Activated CD8-positive, alpha-beta memory T cell treated with anti-CD3 and anti-CD28 coated beads, Interleukin-2, amount 10 ng/mL, durations not matched to agents 7 days and 5 days (primary cell): ENCODE measurements around the gene EHD4. TPM values are rescaled to one million over a fixed set of nuclear protein-coding genes. Genes with fewer than 3 reads are reported as not detected.

ENCODE experiments used
- ATAC-seq: fragments of 150-1000 bp; cut with Tn5 transposase; one replicate; pipeline ENCODE4 v1.10.0; 2021; ENCODE audit warnings: moderate library complexity
- CTCF ChIA-PET: fragments of 350-600 bp; sonication (Branson Sonifier 250); formaldehyde crosslinking; loops from one replicate; lab custom pipeline; 2021; ENCODE audit warnings: antibody characterized with exemption; lab: Charles Lee
- DNase-seq: peaks from one replicate; pipeline ENCODE4 v3.0.0-alpha.2; 2020
- H3K27ac Mint-ChIP-seq: one replicate; pipeline ENCODE4 v1.8.0; 2021; ENCODE audit warnings: mild to moderate bottlenecking, mixed read lengths
- H3K27me3 Mint-ChIP-seq: one replicate; pipeline ENCODE4 v1.8.0; 2021; ENCODE audit warnings: mixed read lengths
- H3K36me3 Mint-ChIP-seq: one replicate; pipeline ENCODE4 v1.8.0; 2021; ENCODE audit warnings: mild to moderate bottlenecking, mixed read lengths
- H3K4me1 Mint-ChIP-seq: one replicate; pipeline ENCODE4 v1.8.0; 2021; ENCODE audit warnings: mixed read lengths
- H3K4me3 Mint-ChIP-seq: one replicate; pipeline ENCODE4 v1.8.0; 2021; ENCODE audit warnings: mild to moderate bottlenecking, moderate library complexity, mixed read lengths
- H3K9me3 Mint-ChIP-seq: one replicate; pipeline ENCODE4 v1.8.0; 2022; ENCODE audit warnings: low read depth, mixed read lengths
- total RNA-seq, 2 experiments: library from RNA; stranded (reverse); gene quantifications; one replicate each; pipeline ENCODE4 v1.2.3, GENCODE V29; 2021

EHD4 gene
- total RNA-seq, 2 experiments from 2014 or later: 15.6 to 19.8 TPM

DNA sequence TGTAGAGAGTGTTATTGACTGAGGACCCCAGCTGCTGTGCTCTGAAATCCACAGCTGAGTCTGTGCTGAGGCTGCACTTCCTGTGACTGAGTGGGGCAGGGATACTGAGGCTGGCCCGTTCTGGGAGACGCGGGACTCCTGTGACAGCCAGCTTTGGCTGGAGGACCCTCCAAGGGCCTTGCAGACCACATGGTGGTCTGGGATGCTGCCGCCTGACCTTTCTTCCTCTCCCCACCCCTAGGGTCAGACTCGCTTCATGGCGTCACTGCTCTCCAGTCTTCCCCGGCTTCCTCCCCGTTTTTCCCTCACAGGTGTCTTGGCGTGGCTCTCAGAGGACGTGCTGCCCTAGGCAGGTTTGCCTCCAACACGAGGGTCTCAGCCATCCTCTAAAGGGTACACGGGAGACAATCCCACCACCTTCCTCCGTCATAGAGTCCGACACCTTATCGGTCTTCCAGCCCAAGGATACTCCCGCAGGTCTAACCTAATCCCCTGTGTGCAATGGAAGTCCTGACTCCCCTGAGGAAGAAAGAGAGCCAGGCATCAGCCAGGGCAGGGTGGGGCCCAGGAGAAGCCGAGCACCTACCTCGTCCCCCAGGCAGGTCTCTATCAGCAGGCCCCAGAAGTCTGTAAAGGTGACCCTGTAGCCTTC, 19.9 kb upstream of the EHD4 start:
- no peak overlapping the region for H3K27ac Mint-ChIP-seq
- H3K9me3 Mint-ChIP-seq: no peaks in the 10 kb centered on the region
- H3K36me3 Mint-ChIP-seq: no peaks in the 10 kb centered on the region
- H3K4me1 Mint-ChIP-seq: no peaks in the 10 kb centered on the region
- DNase-seq: no peak
- no peak overlapping the region for H3K4me3 Mint-ChIP-seq
- H3K27me3 Mint-ChIP-seq: peaks cover 2% of the 10 kb centered on the region
- CTCF ChIA-PET: no interaction called here
- ATAC-seq: no peak

DNA sequence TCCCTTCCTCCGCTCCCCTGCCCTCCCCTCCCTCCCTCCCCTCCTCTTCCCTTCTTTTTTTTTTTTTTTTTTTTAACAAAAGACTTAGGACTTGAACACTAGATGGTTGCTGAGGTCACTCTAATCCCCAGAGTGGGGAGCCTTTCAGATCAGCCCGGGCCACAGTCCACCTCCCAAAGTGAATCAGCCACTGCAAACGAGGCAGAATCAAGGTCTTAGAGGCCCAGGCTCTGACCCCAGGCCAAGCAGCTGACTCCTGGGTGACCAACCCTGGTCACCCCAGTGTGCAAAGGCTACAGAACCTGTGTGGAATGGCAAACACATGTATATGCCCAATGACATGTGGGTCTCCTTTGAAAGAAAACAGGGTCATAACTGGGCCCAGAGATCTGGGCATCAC, 18.3 kb upstream of the EHD4 start:
- Mint-ChIP-seq H3K9me3 (no peaks in the 10 kb centered on the region), H3K4me1 (no peaks in the 10 kb centered on the region), H3K36me3 (no peaks in the 10 kb centered on the region), H3K27me3 (peaks cover 2% of the 10 kb centered on the region), H3K4me3 (no peak overlapping the region), H3K27ac (no peak overlapping the region)
- ATAC-seq (no peak), DNase-seq (no peak)
- CTCF ChIA-PET: interaction anchor here (0.7 to 6.2 kb wide), 17 partner anchors 12 to 218 kb away, joined by 3 to 78 read pairs (median 5); partner anchors contain the start of gene MAPKBP1

DNA sequence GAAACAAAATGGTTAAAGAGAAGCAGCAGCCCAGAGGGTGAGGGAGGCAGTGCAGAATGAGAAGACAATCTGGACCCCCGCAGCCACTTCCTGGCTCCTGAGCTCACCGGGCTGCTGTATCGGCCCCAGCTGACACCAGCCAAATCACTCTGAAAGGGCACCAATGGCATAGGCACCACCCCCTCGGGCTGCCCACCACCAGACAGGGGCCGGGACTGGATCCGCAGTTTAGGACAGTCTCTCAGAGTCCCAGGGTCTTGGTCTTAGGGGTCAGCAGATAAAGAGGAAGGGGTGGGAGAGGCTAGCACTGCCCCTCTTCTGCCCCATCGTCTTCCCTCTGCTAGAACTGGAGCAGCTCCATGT, 17.9 kb upstream of the EHD4 start:
- H3K4me1 Mint-ChIP-seq: no peaks in the 10 kb centered on the region
- DNase-seq (no peak), ATAC-seq (no peak)
- CTCF ChIA-PET: interaction anchor here (0.7 to 6.2 kb wide), 27 partner anchors 8 to 687 kb away, joined by 3 to 78 read pairs (median 6); partner anchors contain the start of genes EHD4, MAPKBP1 and PLA2G4D
- no peaks in the 10 kb centered on the region for H3K9me3 Mint-ChIP-seq
- no peaks in the 10 kb centered on the region for H3K36me3 Mint-ChIP-seq
- no peak overlapping the region for H3K27ac Mint-ChIP-seq
- H3K27me3 Mint-ChIP-seq: peaks cover 2% of the 10 kb centered on the region
- no peak overlapping the region for H3K4me3 Mint-ChIP-seq

DNA sequence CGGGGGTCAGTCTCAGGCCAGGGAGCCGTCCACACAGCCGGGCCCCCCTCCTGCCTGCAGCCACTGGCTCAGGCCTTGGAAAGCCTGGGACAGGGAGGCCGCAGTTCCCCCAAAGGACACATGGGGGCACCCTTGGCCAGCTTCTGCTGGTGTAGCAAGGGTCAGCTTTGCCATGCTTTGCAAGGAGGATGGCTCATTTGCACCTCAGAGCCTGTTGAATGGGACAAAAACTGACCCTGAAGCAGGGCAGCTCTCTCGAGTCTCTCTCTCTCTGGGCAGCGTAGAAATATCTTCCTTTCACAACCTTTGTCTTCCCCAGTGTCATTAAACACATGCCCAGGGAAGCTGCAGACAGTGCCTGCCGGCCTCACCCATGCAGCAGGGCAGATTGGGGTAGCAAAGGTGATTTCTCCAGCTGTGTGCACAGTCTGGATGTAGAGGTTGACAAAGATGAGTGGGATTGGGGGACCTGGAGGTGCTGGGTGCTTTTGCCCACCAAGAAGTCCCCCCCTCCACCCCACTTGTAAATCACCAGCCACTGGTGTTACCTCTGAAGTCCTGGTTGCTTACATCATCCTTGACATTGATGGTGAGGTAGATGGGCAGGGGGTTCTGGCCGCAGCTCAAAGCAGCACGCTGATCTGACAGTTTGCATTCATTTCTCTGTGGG, 17.4 kb upstream of the EHD4 start:
- H3K27me3 Mint-ChIP-seq: peaks cover 2% of the 10 kb centered on the region
- no peaks in the 10 kb centered on the region for H3K36me3 Mint-ChIP-seq
- no peak overlapping the region for H3K27ac Mint-ChIP-seq
- H3K9me3 Mint-ChIP-seq: no peaks in the 10 kb centered on the region
- peak; percentile 88 for ATAC-seq
- peak; percentile 89 for DNase-seq
- CTCF ChIA-PET: interaction anchor here (0.6 to 6.2 kb wide), 35 partner anchors 9 to 688 kb away, joined by 3 to 78 read pairs (median 4); partner anchors contain the start of genes EHD4, MAPKBP1 and PLA2G4D
- H3K4me3 Mint-ChIP-seq: no peak overlapping the region
- no peaks in the 10 kb centered on the region for H3K4me1 Mint-ChIP-seq

DNA sequence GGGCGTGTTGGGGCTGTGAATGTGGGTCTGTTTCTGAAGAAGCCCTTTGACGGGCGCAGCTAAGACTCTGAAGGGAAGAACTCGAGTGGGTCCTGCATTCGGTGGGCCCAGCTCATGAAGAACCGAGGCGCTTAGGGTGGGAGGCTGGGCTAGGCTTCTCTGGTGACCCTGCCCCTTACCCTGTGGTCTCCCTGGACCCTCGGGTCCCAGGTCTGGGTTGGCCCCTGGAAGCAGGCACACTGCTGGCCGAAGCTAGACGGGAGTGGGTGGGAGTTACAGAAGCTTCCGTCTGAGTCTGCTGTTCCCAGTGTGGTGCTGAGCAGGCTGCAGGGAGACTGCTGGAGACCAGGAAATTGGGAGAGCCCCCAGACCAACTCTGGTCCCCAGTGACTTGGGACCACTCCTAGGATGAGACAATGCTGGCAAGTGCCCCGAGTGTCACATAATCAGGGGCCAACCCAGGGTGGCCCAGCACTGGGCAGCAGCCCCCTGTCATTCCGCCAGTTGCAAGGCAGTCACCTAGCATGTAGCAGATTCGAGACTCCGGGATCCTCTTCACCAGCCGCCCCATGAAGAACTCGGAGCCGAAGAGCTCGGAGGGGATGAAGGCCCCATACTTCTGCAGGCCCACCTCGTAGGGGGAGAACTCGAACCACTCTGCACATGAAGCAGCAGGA, 16.7 kb upstream of the EHD4 start:
- no peak for DNase-seq
- CTCF ChIA-PET: interaction anchor here (1.0 to 6.2 kb wide), 25 partner anchors 8 to 688 kb away, joined by 3 to 78 read pairs (median 6); partner anchors contain the start of genes EHD4, MAPKBP1 and PLA2G4D
- H3K9me3 Mint-ChIP-seq: no peaks in the 10 kb centered on the region
- no peaks in the 10 kb centered on the region for H3K4me1 Mint-ChIP-seq
- peaks cover 2% of the 10 kb centered on the region for H3K27me3 Mint-ChIP-seq
- no peak for ATAC-seq
- H3K27ac Mint-ChIP-seq: no peak overlapping the region
- H3K36me3 Mint-ChIP-seq: no peaks in the 10 kb centered on the region
- H3K4me3 Mint-ChIP-seq: no peak overlapping the region

DNA sequence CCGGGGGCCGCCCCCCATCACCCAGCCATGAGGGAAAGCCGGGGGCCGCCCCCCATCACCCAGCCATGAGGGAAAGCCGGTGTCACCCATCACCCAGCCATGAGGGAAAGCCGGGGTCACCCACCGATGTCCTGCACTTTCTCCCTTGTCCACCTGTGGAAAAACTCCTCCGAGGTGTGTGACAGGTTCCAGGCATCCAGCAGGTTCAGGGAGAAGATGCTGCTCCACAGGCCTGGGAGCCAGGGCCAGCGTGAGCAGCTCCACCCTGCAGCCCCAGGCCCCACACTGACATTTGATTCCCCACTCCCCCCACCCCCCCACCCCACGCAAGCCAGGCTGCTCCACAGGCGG, 15.5 kb upstream of the EHD4 start:
- Mint-ChIP-seq H3K9me3 (no peaks in the 10 kb centered on the region), H3K27ac (no peak overlapping the region), H3K36me3 (no peaks in the 10 kb centered on the region), H3K4me3 (no peak overlapping the region), H3K27me3 (peaks cover 2% of the 10 kb centered on the region), H3K4me1 (no peaks in the 10 kb centered on the region)
- ATAC-seq (no peak), DNase-seq (no peak)
- CTCF ChIA-PET: interaction anchor here (2.3 to 6.2 kb wide), 8 partner anchors 9 to 150 kb away, joined by 8 to 78 read pairs (median 22); no protein-coding TSS in a partner anchor

DNA sequence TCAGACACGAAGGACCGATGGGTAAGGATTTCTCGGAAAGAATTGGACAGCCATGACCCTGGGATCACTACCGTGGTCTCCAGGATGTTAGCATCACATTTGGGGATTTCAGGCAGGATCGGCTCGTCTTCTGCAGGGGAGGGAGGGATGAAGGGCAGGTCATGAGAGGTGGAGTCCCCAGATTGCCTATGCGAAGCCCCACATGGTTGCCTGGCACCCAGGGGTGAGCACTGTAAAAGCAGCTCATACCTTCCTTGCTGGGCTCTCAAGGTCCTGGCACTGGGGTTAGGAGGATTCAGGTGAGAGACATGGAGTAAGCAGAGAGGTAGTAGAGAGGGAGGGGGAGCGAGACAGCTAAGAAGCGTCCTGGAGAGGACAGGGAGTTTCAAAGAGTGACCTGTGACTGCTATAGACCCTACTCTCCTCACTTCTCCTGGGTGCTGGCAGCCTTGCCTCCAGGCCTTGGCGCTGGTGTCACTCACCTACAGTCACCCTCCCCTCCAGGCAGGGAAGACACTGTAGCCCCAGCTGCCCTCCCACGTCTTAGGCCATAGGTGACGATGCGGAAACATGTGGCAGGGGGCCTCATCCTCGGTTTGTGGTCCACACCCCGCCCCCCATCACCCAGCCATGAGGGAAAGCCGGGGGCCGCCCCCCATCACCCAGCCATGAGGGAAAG, 15.0 kb upstream of the EHD4 start:
- H3K36me3 Mint-ChIP-seq: no peaks in the 10 kb centered on the region
- no peak for ATAC-seq
- H3K4me3 Mint-ChIP-seq: no peak overlapping the region
- peaks cover 2% of the 10 kb centered on the region for H3K27me3 Mint-ChIP-seq
- no peaks in the 10 kb centered on the region for H3K4me1 Mint-ChIP-seq
- no peak overlapping the region for H3K27ac Mint-ChIP-seq
- DNase-seq: no peak
- CTCF ChIA-PET: interaction anchor here (3.0 to 6.2 kb wide), 4 partner anchors 9 to 96 kb away, joined by 24 to 78 read pairs (median 48); no protein-coding TSS in a partner anchor
- H3K9me3 Mint-ChIP-seq: no peaks in the 10 kb centered on the region

DNA sequence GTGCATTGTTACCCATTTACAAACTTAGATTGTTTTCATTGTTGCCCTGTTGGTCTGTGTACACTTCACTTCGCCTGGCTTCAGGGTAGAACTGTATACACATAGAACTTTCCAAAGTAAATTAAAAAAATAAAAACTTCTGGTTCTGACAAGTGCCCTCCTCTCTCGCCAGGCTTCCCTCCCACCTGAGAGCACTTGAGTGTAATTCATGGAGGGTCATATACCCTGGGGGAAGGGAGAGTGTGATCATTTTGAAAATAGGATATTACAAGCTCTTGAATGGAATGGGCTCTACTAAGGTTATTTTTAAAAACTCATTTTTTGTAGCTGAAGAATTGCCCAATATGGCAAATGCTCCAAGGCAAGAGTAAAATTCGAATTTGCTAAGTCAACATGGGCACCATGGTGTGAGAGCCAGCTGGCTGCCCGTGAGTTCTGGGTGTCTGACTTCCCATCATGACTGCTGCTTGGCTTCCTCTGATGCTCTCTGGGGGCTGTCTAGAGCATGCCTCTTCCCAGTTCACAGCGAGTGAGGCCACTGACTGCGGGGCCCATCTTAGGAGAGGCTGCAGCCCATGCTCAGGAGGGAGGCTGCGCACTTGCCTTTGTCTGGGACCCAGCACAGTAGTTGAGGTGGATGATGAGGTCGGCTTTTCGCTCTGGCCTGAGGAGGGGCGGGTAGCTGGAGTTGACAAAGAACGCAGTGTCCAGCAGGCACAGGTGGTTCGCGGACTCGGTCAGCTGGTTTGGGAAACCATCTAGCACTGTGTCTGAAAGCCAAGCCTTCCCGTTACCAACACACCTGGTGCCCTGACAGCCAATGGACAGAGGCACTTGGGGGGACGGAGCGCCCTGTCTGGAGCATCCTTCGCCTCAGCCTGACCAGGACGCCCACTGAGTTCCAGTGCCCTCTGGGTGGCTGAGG, 13.1 kb upstream of the EHD4 start:
- ATAC-seq (no peak), DNase-seq (no peak)
- Mint-ChIP-seq H3K4me1 (peaks cover 19% of the 10 kb centered on the region), H3K9me3 (no peaks in the 10 kb centered on the region), H3K36me3 (no peaks in the 10 kb centered on the region), H3K27ac (no peak overlapping the region), H3K27me3 (peaks cover 2% of the 10 kb centered on the region), H3K4me3 (no peak overlapping the region)
- CTCF ChIA-PET: interaction anchor here (0.6 to 6.2 kb wide), 6 partner anchors 13 to 232 kb away, joined by 4 to 78 read pairs (median 10); partner anchors contain the start of gene EHD4

DNA sequence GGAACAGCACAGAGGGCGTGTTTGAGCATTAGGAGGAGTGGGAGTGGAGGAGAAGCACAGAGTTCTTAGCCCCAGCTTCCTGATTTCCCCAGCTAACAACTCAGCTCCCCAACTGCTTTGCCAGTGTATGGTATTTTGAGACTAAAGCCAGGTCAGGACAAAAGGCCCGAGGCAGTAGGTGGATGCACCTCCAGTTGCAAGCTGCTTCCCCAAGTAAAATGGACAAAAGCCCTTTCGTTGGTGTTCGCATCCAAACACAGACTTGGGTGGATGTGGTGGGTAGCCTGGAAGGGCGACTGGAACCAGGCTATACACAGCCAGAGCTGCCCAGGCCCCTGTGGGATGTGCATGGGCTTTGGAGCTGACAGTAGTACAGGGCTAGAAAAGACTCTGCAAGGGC, 12.3 kb upstream of the EHD4 start:
- no peak for DNase-seq
- H3K9me3 Mint-ChIP-seq: no peaks in the 10 kb centered on the region
- H3K27ac Mint-ChIP-seq: no peak overlapping the region
- no peaks in the 10 kb centered on the region for H3K36me3 Mint-ChIP-seq
- peaks cover 25% of the 10 kb centered on the region for H3K4me1 Mint-ChIP-seq
- ATAC-seq: no peak
- H3K4me3 Mint-ChIP-seq: no peak overlapping the region
- CTCF ChIA-PET: interaction anchor here (0.6 to 3.1 kb wide), 4 partner anchors 12 to 390 kb away, joined by 3 to 14 read pairs (median 7); partner anchors contain the start of gene EHD4
- H3K27me3 Mint-ChIP-seq: no peaks in the 10 kb centered on the region

DNA sequence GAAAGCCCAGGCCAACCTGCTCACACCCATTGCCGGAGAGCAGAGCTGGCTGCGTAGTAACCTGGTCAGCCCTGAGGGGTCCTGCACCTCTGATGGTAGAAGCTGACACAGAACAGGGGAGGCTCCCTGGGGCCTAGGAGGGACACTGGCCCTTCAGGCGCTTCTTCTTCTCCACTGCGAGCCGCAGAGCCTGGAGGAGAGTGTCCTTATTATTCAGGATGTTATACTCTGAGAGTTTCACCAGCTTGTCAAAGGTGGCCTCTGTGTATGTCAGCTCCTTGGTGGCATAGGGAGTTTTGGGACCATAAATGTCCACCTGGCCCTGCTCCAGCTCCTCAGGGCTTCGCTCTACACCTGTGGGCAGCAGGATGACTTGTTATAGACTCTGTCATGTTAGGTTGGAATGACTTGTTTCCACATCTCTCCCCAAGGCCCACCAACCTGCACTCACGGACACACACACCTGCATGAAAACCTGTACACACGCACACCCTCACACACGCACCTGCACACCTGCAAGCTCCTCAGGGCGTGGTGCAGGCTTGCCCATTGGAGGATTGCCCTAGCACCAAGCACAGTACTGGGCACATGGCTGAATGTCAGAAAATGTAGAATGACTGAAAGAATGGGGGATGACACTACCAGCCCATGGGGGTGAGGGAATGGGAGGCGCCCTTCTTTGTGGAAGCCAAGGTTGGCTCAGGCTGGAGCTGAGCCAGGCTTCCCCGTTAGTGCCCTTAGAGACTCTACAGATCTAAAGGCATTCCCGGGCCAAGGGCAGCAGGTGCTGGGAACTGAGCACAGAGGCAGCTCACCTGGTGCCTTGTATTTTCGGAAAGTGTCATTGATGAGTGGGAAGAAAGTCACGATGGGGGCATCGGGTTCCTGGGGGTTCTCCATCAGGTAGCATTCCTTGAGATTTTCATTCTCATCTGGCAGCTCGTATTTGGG, 11.5 kb upstream of the EHD4 start:
- no peaks in the 10 kb centered on the region for H3K36me3 Mint-ChIP-seq
- no peaks in the 10 kb centered on the region for H3K9me3 Mint-ChIP-seq
- H3K4me1 Mint-ChIP-seq: peaks cover 28% of the 10 kb centered on the region
- no peak overlapping the region for H3K4me3 Mint-ChIP-seq
- H3K27me3 Mint-ChIP-seq: no peaks in the 10 kb centered on the region
- DNase-seq (no peak), ATAC-seq (no peak)
- CTCF ChIA-PET: interaction anchor here (0.6 to 3.1 kb wide), 5 partner anchors 11 to 390 kb away, joined by 3 to 14 read pairs (median 7); partner anchors contain the start of gene EHD4
- H3K27ac Mint-ChIP-seq: no peak overlapping the region

DNA sequence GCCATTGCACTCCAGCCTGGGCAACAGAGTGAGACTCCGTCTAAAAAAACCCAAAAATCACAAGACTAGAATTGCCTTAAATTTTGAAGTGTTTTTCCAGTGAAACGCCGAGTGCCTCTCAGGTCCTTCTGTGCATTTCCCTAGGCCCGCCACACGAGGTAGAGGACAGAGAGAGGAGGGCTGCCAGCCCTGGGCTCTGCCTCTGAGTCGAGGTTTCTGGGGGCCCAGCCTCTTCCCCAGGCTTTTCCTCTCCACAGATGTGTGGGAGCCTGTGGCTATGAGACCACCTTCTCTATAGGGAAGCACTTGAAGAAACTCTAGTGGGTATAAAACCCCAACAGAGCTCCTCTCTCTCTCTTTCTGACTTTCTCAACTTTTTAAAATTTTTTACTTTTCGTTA, 10.9 kb upstream of the EHD4 start:
- Mint-ChIP-seq H3K4me3 (no peak overlapping the region), H3K9me3 (no peaks in the 10 kb centered on the region), H3K36me3 (no peaks in the 10 kb centered on the region), H3K27me3 (no peaks in the 10 kb centered on the region), H3K27ac (no peak overlapping the region), H3K4me1 (peaks cover 34% of the 10 kb centered on the region)
- CTCF ChIA-PET: interaction anchor here (2.4 to 3.1 kb wide), 2 partner anchors 10 to 13 kb away, joined by 5 to 14 read pairs; partner anchors contain the start of gene EHD4
- no peak for ATAC-seq
- DNase-seq: no peak
